Breast epithelium (tissue), 3 donors: ENCODE measurements around the gene BMPER.

ENCODE experiments used
- CTCF ChIP-seq, 3 donors: fragments of 450-650 bp; IDR thresholded peaks; one replicate each; pipeline ENCODE4 v1.5.1; 2016 to 2017; ENCODE audit warnings: antibody characterized with exemption in 3 of 3, mild to moderate bottlenecking in 3 of 3, moderate library complexity in 3 of 3
- POLR2A ChIP-seq: fragments of 450-650 bp; IDR thresholded peaks from one replicate; pipeline ENCODE4 v1.6.1; 2016; ENCODE audit warnings: antibody characterized with exemption, mild to moderate bottlenecking, moderate library complexity
- POLR2AphosphoS5 ChIP-seq, 3 donors: sonication (generic); formaldehyde crosslinking; IDR thresholded peaks; one replicate each; pipeline ENCODE4 v1.6.1; 2017; ENCODE audit warnings: antibody characterized with exemption in 3 of 3

- TF ChIP-seq CTCF (IDR thresholded peaks at IDR 0.05): no peak
- no peak for TF ChIP-seq POLR2A
- no peak for TF ChIP-seq POLR2AphosphoS5 (IDR thresholded peaks at IDR 0.05)
These were observed 12.4 kb upstream of the BMPER start for GRCh38 chr7:33892945-33893344.
